HG03558 (cell line): ENCODE results near the gene TNIK.
"Not testable (repeated sequence)": the region's sequence is repeated elsewhere in the genome, so short reads cannot be mapped to it uniquely, and the experiment has no call there.

Source experiments
- ATAC-seq: cut with Tn5 transposase; IDR thresholded peaks from one replicate; pipeline ENCODE4 v1.9.1; 2021; ENCODE audit warnings: moderate number of reproducible peaks; ENCODE audit not compliant: unreplicated experiment; ENCODE audit errors: extremely low read depth

Gene TNIK

GRCh38 chr3:171242951-171243350 lies 217.3 kb downstream of the TNIK start:
- ATAC-seq: no peak

- ATAC-seq: no peak
These were observed 218.0 kb downstream of the TNIK start for GRCh38 chr3:171242170-171242569.

- ATAC-seq: not testable (repeated sequence)
These were observed 218.6 kb downstream of the TNIK start for GRCh38 chr3:171241655-171242054.

GRCh38 chr3:171240504-171240835 lies 219.7 kb downstream of the TNIK start:
- no peak for ATAC-seq

GRCh38 chr3:171239757-171240503 lies 220.3 kb downstream of the TNIK start:
- ATAC-seq: no peak

- ATAC-seq: no peak
These were observed 223.2 kb downstream of the TNIK start for GRCh38 chr3:171237009-171237385.

- no peak for ATAC-seq
These were observed 223.8 kb downstream of the TNIK start for GRCh38 chr3:171236265-171237008.

GRCh38 chr3:171234298-171235010 lies 225.8 kb downstream of the TNIK start:
- ATAC-seq: no peak

- ATAC-seq: no peak
These were observed 228.8 kb downstream of the TNIK start for GRCh38 chr3:171231361-171231760.

GRCh38 chr3:171230865-171231264 lies 229.3 kb downstream of the TNIK start:
- ATAC-seq: no peak

- ATAC-seq: no peak
These were observed 231.0 kb downstream of the TNIK start for GRCh38 chr3:171229173-171229572.

GRCh38 chr3:171228240-171228639 lies 232.0 kb downstream of the TNIK start:
- no peak for ATAC-seq

GRCh38 chr3:171227828-171228227 lies 232.4 kb downstream of the TNIK start:
- no peak for ATAC-seq

- no peak for ATAC-seq
These were observed 232.8 kb downstream of the TNIK start for GRCh38 chr3:171227359-171227758.

- no peak for ATAC-seq
These were observed 233.4 kb downstream of the TNIK start for GRCh38 chr3:171226794-171227193.

GRCh38 chr3:171225708-171226107 lies 234.5 kb downstream of the TNIK start:
- no peak for ATAC-seq

- ATAC-seq: no peak
These were observed 235.0 kb downstream of the TNIK start for GRCh38 chr3:171225165-171225564.

- no peak for ATAC-seq
These were observed 236.8 kb downstream of the TNIK start for GRCh38 chr3:171223396-171223795.

- ATAC-seq: no peak
These were observed 237.2 kb downstream of the TNIK start for GRCh38 chr3:171222995-171223394.

- ATAC-seq: no peak
These were observed 238.6 kb downstream of the TNIK start for GRCh38 chr3:171221597-171221996.

- ATAC-seq: no peak
These were observed 239.1 kb downstream of the TNIK start for GRCh38 chr3:171221104-171221503.
